ENCODE results near the gene MPC2. TPM values are rescaled to one million over a fixed set of nuclear protein-coding genes. Genes with fewer than 3 reads are reported as not detected.

Gene MPC2
- total and polyA plus RNA-seq, 2 of the 8 experiments (the other 6 are each of a cell fraction or from before 2014, with no cell fraction given) = 18.6 to 40.9 TPM

- Histone ChIP-seq H3K79me1 (ENCODE audit: low read depth, low read length) (no peaks in the 10 kb centered on the region; the same call in 1 of the 2 replicates), H3K4me1 (replicated peaks in 1 of 4; ENCODE audit: control insufficient read depth in 3 of 4, insufficient read depth in 4 of 4, low read length in 3 of 4) (peaks cover 0 to 4% (median 0%) of the 10 kb centered on the region in 4 experiments; a peak in 2 of 7 replicates), H3K4me3 (ENCODE audit: extremely low read depth in 1 of 4, insufficient read depth in 2 of 4, low read depth in 3 of 4, low read length in 4 of 4) (peak overlapping the region; percentile 90 to 95 (median 92); a peak in 7 of 8 replicates), H3K79me2 (ENCODE audit: control insufficient read depth in 1 of 2, insufficient read depth in 2 of 2, low read length in 2 of 2) (peaks cover 0 to 39% of the 10 kb centered on the region in 2 experiments; a peak in 3 of 4 replicates), H3K14ac (ENCODE audit: insufficient read length) (no peak overlapping the region), H4K20me1 (replicated peaks in 1 of 2; ENCODE audit: control insufficient read depth in 1 of 2, insufficient read depth in 2 of 2, low read length in 2 of 2) (no peaks in the 10 kb centered on the region), H3K27me3 (replicated peaks in 1 of 4; ENCODE audit: control insufficient read depth in 3 of 4, extremely low read depth in 1 of 4, insufficient read depth in 3 of 4, low read length in 3 of 4) (no peaks in the 10 kb centered on the region), H3K9me3 (ENCODE audit: insufficient read depth in 2 of 2, low read depth in 1 of 2, low read length in 1 of 2) (no peaks in the 10 kb centered on the region), H2BK120ac (replicated peaks; ENCODE audit: low read depth, low read length) (no peak overlapping the region), H2BK15ac (ENCODE audit: low read length) (no peak overlapping the region), H3K27ac (ENCODE audit: low read depth, low read length) (no peak overlapping the region), H3K4ac (replicated peaks; ENCODE audit: insufficient read length, low read depth, low read length) (no peak overlapping the region), H3K4me2 (ENCODE audit: insufficient read depth in 1 of 2, low read depth in 2 of 2, low read length in 2 of 2) (peak overlapping the region; percentile 70 to 95), H3K9ac (replicated peaks in 1 of 4; ENCODE audit: extremely low read depth in 1 of 4, low read depth in 3 of 4, low read length in 3 of 4) (peak overlapping the region in 2 of 4 experiments; percentile 88 to 93; a peak in 3 of 7 replicates), H2BK5ac (ENCODE audit: low read depth, low read length) (no peak overlapping the region), H3K36me3 (ENCODE audit: control insufficient read depth in 2 of 4, insufficient read depth in 4 of 4, low read length in 3 of 4) (no peaks in the 10 kb centered on the region), H3K23ac (ENCODE audit: insufficient read length) (no peak overlapping the region), H4K8ac (ENCODE audit: extremely low read depth, insufficient read depth, low read length) (no peak overlapping the region), H2AFZ (ENCODE audit: low read length) (no peak overlapping the region), H4K5ac (ENCODE audit: insufficient read length, low read depth, low read length) (no peak overlapping the region), H2BK12ac (ENCODE audit: low read depth, low read length) (no peak overlapping the region), H2AK5ac (ENCODE audit: low read depth, low read length) (no peak overlapping the region), H3K23me2 (ENCODE audit: low read depth, low read length) (peaks cover 9% of the 10 kb centered on the region), H3K18ac (ENCODE audit: extremely low read depth, low read length) (no peak overlapping the region), H3K56ac (replicated peaks; ENCODE audit: insufficient read length, low read depth, low read length) (no peak overlapping the region), H4K91ac (replicated peaks; ENCODE audit: insufficient read length, low read length) (no peak overlapping the region), H2BK20ac (ENCODE audit: low read length) (no peak overlapping the region)
- DNase-seq (ENCODE audit: low read depth in 1 of 2, low spot score in 2 of 2) (no peak), FAIRE-seq (no peak)
- ChIA-PET CTCF (ENCODE audit: partially characterized antibody) (interaction anchor here (0.7 to 0.8 kb wide), 2 partner anchors 22 to 138 kb away, joined by 3 read pairs; no protein-coding TSS in a partner anchor), POLR2A (ENCODE audit: partially characterized antibody) (interaction anchor here (1.5 to 2.9 kb wide), 4 partner anchors 8 to 54 kb away, joined by 5 to 22 read pairs (median 14); partner anchors contain the start of gene ADCY10)
- WGBS, 2 experiments (ENCODE audit: extremely low coverage in 1 of 2, insufficient coverage in 1 of 2, insufficient read length in 1 of 2, insufficient replicate concordance in 2 of 2, low coverage in 1 of 2, low lambda C conversion rate in 2 of 2, missing lambda C conversion rate in 1 of 2) = 78% methylated on average over 4 of the region's 4 CpGs; no CpG with 5 or more reads in 1 of the 2 experiments
- TF ChIP-seq ASH2L (IDR thresholded peaks at IDR 0.05; ENCODE audit: low read length) (no peak), FOSL1 (IDR thresholded peaks at IDR 0.05; ENCODE audit: insufficient read depth, low read depth, low read length) (no peak), SP4 (IDR thresholded peaks at IDR 0.05; ENCODE audit: low read length) (no peak), SAP30 (IDR thresholded peaks at IDR 0.05; ENCODE audit: insufficient read depth, insufficient replicate concordance, low read length) (no peak), HDAC2 (IDR thresholded peaks at IDR 0.05; ENCODE audit: borderline replicate concordance in 1 of 2, low read depth in 2 of 2, low read length in 2 of 2) (no peak), YY1 (IDR thresholded peaks at IDR 0.05; ENCODE audit: low read depth, low read length) (no peak), USF2 (IDR thresholded peaks at IDR 0.05; ENCODE audit: low read length) (no peak), TEAD4 (IDR thresholded peaks at IDR 0.05; ENCODE audit: low read depth, low read length) (no peak)
Observed at GRCh38 chr1:167934426-167935215, 2.3 kb downstream of the MPC2 start.
